GM18499 (cell line): ENCODE results near the gene FERMT2.
"Not testable (repeated sequence)": the region's sequence is repeated elsewhere in the genome, so short reads cannot be mapped to it uniquely, and the experiment has no call there.

Source experiments
- ATAC-seq: cut with Tn5 transposase; IDR thresholded peaks from one replicate; pipeline ENCODE4 v1.9.1; 2021; ENCODE audit warnings: moderate number of reproducible peaks; ENCODE audit not compliant: insufficient read depth, unreplicated experiment

The FERMT2 gene

GRCh38 chr14:52948039-52948438, 2.8 kb downstream of the FERMT2 start:
- no peak for ATAC-seq

DNA sequence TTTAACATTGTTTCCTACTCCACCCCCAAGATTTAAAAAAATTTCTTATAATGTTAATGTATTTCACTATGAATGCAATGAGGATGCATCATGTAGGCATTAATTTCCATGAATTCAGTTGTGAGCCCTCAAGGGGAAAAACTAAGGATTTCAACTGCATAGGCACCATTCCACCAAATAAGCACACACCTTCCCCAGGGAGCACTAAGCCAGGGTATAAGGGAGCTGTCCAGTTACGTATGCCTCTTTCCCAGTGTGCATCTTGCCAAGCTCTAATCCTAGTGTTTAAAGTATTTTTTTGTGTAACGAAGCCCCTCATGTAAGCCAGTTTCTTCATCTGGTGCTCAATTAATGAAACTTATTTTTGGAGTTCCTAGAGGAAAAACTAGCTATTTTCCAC, 6.6 kb downstream of the FERMT2 start:
- ATAC-seq = no peak

DNA sequence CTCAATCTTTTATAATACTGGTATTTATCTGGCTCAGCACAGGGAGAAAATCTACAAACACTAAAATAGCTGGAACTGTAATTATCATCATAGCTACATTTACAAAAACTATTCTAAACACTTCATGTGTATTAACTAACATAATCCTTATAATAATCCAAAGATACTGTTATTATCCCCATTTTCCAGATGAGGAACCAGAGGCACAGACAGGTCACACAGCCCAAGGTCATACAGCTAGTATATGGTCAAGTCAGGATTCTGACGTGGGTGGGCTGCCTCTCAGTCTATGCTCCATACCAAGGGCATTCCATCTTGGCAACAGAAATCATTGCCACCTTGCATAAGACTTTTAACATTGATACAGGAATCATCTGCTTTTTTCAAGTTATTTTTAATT, 11.4 kb downstream of the FERMT2 start:
- ATAC-seq = no peak

GRCh38 chr14:52937869-52938268, 13.0 kb downstream of the FERMT2 start:
- no peak for ATAC-seq

DNA sequence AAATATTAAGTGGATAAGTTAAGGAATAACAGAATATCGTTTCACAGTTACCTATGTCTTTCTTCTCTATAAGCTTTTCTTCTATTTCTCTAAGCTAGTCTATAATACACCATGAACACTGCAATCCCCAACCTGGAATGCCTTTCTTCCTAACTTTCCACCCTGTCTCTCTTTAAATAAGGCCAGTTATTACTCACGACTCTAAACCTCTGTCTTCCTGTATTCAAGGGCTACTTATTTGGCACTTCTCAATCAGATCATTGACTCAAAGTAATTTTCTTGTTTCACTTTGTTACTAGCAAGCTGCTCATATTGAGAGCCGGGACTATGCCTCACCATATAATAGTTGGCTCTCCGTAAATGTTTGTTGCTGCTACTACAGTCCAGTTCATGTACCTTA, 13.5 kb downstream of the FERMT2 start:
- no peak for ATAC-seq

GRCh38 chr14:52936437-52936836, 14.4 kb downstream of the FERMT2 start:
- ATAC-seq = no peak

GRCh38 chr14:52935833-52936232, 15.0 kb downstream of the FERMT2 start:
- ATAC-seq = no peak

DNA sequence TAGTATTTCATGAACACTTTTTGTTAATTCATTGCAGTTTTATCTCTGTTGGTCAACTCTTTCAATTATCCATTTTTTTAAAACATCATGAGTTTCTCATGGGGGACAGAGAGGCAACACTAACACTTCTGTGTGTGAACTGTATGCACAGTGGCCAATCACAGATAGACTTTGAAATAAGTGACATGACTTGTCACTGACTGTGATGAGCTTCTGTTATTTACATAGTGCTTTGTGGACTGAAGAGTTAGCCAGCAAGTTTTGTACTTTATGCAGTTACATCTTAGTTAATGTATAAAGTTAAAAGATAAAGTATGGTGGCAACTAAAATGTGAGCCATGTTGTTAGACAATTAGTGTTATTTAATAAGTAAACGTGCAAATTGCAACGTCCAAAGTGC, 16.1 kb downstream of the FERMT2 start:
- ATAC-seq = no peak

DNA sequence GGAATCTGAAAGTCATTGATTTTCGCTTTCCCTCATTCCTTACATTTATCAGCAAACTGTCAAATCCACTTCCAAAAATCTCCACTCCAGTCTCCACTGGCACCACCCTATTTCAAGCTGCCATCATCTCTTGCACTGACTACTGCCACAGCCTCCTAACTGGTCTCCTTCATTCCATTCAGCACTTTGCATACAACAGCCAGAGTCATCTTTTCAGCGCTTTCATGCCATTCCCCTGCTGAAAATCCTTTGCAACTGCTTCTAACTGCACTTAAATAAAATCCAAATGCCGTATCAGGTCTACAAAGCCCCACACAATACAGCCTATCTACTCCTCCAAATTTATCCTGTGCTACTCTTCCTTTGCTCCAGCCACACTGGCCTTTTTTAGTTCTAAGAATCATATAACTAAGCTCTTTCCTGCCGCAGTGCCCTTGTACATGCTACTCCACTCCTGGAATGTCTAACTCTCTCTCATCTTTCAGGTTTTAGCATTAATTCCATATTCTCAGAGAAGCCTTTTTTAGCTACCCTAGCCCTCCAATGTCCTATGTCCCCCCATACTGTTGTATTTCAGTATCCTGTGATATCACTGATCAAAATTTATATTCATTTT, 21.6 kb downstream of the FERMT2 start:
- ATAC-seq = no peak

- ATAC-seq = no peak
These were observed 23.9 kb downstream of the FERMT2 start for GRCh38 chr14:52926953-52927352.

DNA sequence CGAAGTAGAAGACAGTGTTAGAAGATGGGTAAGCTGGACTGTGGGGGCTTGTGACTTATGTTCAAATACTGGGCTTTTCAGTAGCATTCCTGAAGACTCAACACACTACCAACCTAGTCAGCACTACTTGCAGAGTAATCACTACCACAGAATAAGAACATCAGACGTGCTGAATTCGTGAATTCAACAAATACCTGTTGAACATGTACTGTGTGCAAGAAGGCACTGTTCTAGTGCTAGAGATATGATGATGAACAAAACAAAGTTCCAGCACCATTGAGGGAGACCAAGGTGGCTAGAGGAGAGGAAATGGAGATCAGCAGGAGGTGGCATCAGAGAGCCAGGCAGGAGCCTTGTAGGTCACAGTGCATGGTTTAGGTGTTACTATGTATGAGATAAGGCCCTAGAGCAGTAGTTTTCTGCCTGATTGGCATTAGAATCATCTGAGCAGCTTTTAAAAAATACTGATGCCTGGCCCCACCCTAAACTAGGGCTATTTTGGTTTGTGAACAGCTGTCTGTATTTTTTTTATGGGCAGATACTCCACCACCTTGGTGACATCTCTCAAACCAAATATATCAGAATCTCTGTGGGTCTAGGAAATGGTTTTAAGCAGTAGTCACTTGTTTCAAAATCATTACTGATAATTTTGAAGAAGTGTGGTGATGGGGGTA, 26.8 kb downstream of the FERMT2 start:
- ATAC-seq = no peak

DNA sequence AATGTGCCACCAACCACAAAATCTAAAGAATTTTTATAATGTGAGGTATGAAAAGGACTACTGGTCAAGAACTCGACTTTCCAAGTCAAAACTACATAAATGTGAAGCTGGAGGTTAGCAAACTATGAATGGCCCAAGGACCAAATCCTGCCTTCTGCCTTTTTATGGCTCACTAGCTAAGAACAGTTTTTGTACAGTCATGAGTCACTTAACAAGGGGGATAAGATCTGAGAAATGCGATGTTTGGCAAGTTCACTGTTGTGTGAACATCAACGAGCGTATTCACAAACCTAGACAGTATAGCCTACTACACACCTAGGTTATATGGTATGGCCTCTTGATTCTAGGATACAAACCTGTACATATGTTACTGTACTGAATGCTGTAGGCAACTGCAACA, 28.2 kb downstream of the FERMT2 start:
- no peak for ATAC-seq

- ATAC-seq = no peak
These were observed 28.8 kb downstream of the FERMT2 start for GRCh38 chr14:52922059-52922458.

- ATAC-seq = not testable (repeated sequence)
These were observed 30.4 kb downstream of the FERMT2 start for GRCh38 chr14:52920411-52920810.

DNA sequence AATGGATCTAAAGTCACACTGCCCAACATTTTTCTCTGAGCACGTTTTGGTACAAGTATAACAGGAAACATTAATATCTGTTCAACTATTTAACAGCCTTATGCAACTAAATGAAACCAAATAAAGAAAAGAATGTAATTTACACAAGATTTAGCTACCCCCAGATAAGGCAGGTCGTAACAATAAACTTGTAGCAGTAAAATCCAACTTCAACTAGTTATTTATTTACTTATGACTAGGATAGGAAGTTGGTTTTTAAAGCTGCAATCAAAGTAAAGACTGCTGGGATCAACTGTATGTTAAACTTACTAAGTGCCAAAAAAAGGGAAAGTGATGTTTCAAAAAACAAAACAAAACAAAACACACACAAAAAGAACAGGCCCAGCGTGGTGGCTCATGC, 30.9 kb downstream of the FERMT2 start:
- no peak for ATAC-seq

DNA sequence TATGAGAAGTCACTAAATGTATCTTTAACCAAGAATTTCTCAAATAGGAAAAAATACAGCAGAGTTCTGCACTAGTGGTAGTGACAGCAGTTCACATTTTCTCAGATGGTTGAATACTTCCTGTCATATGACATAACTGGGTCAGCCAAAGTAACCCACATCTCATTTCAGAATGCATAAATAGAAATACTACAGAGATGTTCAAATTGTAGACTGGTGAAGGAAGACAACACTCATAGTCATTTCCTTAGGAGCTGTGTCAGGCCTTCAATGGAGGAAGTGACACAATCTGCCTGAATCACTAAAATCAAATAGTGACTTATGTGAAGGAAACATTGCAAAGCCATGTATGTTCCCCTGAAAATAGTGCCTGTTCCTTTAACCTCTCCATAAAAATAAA, 32.4 kb downstream of the FERMT2 start:
- peak; percentile 93 for ATAC-seq

DNA sequence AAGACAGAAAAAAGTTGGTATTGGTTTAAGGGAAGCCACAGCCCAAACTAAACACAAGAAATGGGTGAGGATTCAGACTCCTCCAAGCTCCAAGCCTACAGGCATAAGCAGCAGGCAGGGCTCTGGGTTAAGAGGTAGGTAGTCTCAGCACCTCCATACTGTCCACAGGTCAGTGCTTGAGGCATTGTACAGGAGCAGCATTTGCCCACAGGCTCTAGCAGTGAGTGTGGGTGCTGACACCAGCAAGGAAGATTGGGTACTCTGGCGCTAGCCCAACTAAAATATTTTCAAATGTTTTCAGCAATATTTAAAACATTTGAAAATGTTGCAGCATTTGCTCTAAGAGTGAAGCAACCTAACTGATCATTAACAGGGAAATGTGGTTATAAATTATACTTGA, 33.1 kb downstream of the FERMT2 start:
- ATAC-seq = no peak

GRCh38 chr14:52914295-52914694, 36.6 kb downstream of the FERMT2 start:
- no peak for ATAC-seq

DNA sequence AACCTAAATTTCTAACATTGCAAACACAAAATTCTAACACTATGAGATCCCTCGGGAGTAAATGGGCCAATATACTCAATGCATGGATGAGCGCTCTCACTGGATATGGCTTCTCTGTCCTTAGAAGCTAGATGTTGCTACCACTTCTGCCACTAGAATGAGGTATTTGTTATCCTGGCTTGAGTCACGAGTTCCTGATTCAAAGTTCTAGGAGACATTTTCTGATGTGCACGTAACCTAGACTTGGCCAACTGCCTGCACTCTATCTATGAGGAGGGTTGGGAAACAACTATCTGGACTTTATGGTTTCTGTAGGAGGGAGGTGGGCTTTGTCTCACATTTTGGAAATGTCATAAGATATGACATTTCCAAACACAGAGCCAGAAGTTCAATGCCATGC, 37.6 kb downstream of the FERMT2 start:
- ATAC-seq = no peak

GRCh38 chr14:52911904-52912303, 38.9 kb downstream of the FERMT2 start:
- ATAC-seq = no peak

DNA sequence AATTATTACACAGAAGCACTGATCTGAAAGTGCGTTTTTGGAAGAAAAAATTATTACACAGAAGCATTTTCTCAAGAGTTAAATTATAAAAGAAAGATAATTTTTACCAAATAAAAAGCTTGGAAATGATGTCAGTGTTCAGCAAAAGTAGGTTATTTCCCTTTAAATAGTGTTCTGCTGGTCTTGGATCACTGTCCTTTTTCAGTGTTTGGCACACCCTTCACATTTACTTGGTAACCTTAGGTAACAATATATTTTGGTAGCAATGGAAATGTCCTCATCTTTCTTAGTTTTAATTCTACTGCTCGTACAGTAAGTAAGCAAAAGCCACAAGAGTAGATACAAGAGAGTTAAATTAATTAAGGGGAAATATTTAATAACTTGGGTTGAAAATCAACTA, 40.3 kb downstream of the FERMT2 start:
- no peak for ATAC-seq

GRCh38 chr14:52907949-52908348, 42.9 kb downstream of the FERMT2 start:
- ATAC-seq = no peak
